ENCODE results near the gene DBH.

DNA sequence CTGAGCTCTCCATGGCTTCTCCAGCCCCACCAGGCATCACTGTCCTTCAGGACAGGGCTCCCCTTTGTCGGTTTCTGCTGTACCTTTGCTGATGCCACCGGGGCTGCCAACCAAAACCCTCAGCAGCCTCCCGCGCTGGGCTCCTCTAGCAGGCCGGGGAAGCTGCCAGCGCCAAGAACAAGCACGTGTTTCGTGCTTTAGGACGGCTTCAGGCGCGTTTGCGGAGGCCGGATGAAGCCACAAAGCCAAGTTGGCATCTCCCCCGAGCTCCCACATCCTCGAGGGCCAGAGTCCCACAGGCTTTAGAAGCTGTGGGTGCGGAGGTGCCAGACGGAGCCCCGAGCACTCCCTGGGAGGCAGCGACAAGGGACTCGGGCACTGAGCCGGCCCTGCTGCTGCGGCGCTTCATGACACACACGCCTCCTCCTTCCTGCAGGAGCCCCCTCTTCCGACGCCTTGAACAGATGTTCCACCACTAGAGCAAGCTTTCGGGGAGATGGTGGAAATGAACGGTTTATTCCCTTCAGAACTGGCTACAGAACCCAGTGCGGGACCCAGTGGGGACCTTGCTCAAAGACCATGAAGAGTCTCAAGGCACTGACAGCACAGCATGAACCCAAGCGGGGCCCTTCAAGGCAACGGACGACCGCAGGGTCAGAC lies 65.3 kb downstream of the DBH start:
- TF ChIP-seq POLR2A (IDR thresholded peaks at IDR 0.05), result no peak
- TF ChIP-seq, protein P1, sequence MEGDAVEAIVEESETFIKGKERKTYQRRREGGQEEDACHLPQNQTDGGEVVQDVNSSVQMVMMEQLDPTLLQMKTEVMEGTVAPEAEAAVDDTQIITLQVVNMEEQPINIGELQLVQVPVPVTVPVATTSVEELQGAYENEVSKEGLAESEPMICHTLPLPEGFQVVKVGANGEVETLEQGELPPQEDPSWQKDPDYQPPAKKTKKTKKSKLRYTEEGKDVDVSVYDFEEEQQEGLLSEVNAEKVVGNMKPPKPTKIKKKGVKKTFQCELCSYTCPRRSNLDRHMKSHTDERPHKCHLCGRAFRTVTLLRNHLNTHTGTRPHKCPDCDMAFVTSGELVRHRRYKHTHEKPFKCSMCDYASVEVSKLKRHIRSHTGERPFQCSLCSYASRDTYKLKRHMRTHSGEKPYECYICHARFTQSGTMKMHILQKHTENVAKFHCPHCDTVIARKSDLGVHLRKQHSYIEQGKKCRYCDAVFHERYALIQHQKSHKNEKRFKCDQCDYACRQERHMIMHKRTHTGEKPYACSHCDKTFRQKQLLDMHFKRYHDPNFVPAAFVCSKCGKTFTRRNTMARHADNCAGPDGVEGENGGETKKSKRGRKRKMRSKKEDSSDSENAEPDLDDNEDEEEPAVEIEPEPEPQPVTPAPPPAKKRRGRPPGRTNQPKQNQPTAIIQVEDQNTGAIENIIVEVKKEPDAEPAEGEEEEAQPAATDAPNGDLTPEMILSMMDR (IDR thresholded peaks at IDR 0.05), result no peak
- TF ChIP-seq EP300 (IDR thresholded peaks at IDR 0.05), result no peak
- no peak for TF ChIP-seq POLR2AphosphoS5 (IDR thresholded peaks at IDR 0.05)

Measured in sigmoid colon (tissue), 4 donors.